Stimulated activated CD4-positive, alpha-beta T cell treated with anti-CD3 and anti-CD28 coated beads, Interleukin-1b, Interleukin-23, amount 100 ng/mL, for 24 hours (primary cell): ENCODE data around the gene FAT1.

ENCODE experiments used
- DNase-seq, 4 experiments: peaks; one replicate each; pipeline ENCODE4 v3.0.0-alpha.2; 2020; ENCODE audit warnings: low read depth in 4 of 4, low spot score in 1 of 4

Gene FAT1

DNA sequence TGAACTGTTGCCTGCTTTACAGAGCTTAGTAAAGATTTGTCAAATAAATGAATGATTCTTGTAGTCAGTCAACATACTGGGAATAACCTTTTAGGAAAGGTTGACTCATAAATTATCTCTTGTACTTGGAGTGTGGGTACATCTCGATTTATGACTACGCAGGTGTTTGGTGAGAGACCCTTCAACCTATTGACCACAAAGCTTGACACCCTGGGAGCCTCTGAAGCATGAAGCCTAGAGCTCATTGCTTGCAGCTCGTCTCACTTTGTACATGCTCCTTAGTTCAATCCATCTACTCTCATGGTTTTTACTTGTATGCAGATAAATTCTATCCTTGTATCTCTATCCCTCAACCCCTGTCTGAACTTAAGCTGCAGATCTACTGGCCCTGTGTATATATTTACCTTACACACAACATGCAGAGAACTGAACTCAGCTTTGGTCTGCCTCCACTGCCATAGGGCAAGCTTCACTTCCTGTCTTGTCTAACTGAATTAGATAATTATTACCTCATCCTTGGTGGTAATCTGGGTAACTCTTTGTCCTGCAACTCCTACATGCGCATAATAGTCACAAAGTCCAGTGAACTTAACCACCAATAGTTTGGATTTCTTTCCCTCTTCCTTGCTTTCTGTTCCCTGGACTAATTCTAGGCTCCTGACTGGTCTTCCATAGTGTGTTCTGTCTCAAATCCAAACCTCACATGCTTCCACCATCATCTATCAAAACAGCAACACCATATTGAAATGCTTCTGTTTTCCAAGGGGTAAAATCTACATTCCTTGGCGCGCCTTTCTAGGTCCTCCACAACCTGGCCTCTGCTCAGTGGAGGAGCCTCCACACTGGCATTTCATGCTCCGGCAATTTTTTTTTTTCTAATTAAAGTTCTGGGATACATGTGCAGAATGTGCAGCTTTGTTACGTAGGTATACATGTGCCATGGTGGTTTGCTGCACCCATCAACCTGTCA is 32.2 kb upstream of the FAT1 start:
- DNase-seq: no peak

DNA sequence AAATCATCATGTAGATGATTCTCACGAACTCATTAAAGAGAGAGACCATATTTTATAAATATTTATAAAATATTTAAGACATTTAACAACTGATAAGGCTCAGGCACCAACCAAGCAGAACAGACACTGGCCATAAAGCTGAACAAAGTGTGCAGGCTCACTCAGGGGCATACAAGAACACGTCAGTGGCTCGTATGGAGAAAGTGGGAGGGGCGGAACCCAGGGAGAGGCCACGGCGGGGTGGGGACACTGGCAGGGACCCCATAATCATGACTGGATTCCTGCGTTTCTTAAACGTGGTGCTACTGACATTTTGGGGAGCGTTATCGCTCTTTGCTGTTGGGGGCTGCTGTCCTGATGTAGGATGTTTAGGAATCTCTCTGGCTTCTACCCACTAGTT is 31.3 kb upstream of the FAT1 start:
- DNase-seq: no peak

DNA sequence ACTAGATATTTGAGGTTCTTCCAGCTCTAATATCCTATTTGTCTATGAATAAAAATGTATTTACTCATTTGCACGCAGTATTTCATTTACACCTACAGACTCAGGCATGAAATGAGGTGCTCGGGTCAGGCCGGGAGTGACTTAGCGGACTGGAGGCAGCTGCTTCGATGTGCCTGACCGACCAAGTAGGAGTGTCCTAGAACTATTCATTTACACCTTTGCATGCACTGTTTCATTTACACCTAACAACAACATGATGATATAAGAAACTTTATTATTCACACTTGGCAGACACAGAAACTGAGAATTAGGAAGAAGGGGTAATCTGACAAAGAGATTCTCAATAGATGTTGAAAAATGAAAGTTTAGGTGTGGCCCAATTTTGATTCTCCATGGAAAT is 28.7 kb upstream of the FAT1 start:
- DNase-seq: no peak

DNA sequence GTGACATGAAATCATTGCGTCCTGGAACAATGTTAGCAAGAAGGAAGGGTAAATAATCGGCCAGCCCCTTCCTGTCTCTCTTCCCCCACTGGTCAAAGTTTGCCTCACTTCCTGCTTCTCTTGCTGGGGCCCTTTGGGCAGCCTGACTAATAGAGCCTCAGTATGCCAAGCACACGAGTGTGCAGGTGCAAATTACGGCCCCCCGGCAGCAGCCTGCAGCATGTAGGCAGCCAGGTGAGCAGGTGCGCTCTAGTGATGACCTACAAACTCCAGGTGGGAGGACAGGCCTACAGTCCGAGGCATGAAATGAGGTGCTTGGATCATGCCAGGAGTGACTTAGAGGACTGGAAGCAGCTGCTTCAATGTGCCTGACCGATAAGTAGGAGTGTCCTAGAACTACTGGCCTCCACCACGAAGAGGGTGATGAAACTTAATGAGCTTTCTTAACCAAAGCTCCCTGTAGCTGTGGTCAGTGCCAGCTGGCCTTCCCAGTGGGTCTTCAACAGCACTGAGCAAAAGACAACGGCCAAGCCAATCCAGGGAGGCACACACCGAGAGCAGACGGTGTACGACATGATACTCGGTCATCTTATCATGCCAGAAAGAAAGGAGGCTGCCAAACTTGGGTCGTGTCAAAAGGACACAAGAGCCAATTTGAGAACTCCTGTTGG is 26.1 kb upstream of the FAT1 start:
- no peak for DNase-seq

DNA sequence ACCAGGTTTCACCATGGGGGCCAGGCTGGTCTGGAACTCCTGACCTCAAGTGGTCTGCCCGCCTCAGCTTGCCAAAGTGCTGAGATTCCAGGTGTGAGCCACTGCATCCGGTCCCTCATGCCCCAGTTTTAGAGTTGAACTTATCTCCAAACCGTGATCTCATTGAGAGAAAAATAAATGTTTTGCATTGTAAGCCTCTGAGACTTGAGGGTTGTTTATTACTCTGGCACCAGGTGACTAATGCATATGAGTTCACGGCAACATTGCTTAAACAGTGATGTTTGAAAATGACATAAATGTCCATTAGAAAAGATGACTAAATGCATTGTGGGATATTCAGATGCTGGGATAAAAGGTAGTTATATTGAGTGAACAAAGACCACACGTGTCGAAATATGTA is 22.9 kb upstream of the FAT1 start:
- no peak for DNase-seq

DNA sequence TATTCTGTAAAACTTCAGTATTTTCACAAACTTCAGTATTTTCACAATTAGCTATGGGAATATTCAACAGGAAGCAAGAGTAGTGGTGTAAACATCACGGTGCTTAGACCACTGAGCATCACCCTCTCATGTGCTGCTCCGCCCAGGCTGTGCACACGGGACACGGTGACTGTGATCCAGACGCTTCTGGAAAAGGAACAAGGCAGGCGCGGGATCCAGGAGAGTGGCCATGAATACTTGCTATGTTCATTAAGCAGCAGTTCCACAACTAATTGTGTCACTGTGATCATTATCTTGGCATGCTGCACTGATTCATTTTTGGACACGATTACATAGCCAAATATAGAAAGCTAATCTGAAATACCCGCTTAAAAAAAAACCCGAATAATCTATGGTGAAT is 19.6 kb upstream of the FAT1 start:
- DNase-seq: no peak

DNA sequence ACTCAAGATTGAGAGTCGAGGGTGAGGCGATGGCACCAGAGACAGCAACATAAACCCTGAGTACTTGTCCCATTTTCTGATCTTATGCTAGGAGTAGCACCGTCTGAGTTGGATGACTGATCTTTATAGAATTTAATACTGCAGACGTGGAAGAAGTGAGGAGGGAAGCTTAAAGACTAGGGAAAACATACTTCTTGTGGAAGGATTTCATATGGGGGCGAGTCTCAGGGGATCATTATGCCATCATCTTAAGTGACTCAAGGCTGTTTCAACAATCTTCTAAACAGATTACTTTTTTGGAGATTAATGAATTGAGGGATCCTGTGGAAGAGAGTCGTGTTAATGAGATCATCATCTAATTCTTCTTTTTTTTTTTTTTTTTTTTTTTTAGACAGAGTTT is 17.2 kb upstream of the FAT1 start:
- DNase-seq: no peak

DNA sequence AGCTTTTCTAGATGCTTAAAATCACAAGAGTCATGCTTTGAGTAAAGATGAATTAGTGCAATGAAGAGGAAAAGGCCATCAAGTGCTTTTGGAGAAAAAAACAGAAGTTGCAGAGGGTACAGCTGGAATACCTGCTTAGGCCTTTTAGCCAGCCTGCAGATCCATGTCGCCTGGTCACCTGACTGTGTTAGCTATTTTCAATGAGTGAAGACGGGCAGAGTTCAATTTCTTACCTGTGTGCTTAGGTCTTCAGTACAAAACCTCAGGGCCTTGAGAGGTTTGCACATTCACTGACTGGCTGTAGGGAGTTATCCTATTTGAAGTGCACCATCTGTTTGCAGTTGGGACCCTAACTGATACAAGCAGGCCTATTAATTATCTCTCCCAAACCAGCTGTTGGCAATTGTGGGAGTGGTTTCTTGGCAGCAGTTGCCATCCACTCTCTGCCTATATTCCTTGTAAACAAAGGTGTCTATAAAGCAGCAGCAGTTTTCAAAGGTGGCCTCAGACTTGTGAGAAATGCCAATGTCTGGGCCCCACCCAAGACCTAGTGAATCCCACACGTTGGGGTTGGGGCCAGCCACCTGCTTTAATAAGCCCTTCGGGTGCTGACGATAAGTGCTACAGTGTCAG is 16.3 kb upstream of the FAT1 start:
- no peak for DNase-seq

DNA sequence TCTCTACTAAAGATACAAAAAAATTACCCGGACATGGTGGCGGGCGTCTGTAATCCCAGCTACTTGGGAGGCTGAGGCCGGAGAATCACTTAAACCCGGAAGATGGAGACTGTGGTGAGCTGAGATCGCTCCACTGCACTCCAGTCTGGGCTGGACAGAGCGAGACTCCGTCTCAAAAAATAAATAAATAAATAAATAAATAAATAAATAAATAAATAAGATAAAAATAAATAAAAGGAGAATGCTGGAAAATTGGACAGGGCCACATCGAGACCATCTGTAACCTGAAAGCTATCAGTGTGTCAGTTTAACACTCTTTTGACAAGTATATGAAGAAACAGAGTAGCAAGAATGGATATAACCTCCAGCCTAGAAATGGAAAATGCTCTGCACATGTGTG is 15.7 kb upstream of the FAT1 start:
- DNase-seq: no peak

DNA sequence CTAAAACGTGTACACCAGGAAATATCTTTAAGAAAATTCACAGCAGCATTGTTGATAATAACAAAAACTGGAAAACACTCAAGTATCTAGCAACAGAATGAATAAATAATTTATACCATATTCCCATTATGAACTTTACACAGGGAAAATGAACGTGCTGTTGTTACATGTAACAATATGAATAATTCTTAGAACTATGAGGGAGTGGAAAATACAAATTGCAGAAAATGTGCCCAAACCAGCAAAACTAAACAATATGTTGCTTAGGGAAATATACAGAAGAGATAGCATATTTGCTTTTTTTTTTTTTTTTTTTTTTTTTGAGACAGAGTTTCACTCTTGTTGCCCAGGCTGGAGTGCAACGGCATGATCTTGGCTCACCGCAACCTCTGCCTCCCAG is 14.8 kb upstream of the FAT1 start:
- no peak for DNase-seq

DNA sequence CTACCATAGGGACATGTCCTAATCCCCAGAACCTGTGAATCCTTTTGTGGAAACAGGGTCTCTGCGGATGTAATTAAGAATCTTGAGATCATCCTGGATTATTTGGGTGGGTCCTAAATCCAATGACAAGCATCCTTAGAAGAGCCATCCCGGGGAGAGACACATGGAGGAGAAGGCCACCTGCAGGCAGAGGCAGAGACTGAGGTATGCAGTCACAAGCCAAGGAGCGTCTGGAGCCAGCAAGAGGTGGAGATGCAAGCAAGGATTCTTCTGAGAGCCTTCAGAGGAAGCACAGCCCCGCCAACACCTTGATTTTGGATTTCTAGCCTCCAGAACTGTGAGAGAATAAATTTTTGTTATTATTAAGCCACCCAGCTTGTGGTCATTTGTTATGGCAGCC is 13.8 kb upstream of the FAT1 start:
- no peak for DNase-seq

DNA sequence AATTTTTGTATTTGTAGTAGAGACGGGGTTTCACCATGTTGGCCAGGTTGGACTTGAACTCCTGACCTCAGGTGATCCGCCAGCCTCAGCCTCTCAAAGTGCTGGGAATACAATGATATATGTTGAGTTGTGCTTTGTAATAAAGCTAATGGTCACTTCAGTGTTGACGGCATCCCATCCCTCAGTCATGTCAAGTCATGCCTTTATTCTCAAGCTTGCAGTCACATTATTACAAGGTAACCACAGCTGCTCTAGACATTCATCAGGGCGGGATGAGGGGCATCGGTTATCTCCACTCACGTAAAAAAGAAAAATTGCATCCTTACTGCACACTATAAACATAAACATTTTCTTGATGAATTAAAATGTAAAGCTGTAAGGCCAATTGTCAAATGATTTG is 12.8 kb upstream of the FAT1 start:
- no peak for DNase-seq

DNA sequence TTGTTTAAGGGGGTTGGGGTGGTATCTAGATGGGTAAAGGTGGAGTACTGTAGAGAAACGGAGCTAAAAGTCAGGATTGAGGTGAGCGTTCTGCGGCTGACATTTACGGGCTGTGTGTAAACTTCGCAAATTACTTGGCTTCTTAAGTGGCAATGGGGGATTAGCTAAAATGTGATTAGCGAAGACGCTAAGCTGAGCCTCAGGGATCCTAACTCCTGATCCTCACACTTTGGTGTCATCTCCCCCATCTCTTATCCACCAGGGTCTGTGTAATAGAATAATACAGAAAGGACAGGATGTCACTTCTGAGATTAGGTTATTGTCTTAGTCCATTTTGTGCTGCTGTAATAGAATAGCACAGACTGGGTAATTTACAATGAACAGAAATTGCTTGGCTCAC is 10.6 kb upstream of the FAT1 start:
- no peak for DNase-seq

DNA sequence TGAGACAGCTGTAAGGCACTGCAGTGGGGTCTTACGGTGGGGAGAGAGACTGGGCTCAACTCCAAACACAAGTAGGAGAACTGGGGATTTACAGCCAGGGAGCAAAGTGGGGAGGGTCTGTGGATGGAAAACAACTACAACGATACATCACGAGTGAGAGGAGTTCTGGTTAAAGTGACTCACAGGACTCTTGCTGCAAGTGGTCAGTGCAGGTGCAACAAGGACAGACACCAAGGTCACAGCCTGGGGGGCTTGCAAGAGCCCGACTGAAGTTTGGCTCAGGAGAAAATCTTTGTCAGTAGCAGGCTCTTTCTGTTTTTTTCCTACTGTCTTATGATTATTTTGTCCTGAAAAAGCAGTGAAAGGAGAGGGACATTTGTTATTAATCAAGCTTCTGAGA is 10.1 kb upstream of the FAT1 start:
- no peak for DNase-seq

DNA sequence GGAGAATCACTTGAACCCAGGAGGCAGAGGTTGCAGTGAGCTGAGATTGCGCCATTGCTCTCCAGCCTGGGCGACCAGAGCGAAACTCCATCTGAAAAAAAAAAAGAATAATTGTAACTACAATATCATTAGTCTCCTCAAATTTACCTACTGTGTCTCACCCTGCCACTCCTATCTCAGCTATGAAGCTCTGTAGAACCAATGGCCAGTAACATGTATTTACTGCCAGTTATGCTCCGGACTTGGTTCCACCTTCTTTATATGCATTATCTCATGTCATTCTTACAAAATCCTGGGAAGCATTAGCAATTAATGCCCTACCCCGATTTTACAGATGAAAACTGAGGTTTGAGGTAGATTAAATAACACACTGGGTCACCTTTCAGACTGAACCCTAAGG is 7.0 kb upstream of the FAT1 start:
- no peak for DNase-seq

DNA sequence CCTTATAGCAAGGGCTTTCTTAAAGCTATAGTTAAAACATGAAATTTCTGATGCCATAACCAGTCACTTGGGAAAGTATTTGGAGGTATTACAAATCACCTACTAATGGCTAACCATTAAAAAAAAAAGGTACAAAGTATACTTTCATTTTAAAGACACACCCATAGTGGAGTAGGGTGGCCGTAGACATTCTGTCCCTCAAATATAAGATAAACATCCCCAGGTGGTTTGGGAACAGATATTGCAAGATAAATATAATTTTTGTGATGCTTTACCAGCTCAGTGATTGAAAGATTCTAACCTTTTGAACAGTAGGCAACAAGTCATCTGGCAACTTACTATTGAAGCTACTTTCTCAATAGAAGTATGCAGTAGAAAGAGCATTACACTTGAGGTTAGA is 6.2 kb upstream of the FAT1 start:
- DNase-seq: no peak

DNA sequence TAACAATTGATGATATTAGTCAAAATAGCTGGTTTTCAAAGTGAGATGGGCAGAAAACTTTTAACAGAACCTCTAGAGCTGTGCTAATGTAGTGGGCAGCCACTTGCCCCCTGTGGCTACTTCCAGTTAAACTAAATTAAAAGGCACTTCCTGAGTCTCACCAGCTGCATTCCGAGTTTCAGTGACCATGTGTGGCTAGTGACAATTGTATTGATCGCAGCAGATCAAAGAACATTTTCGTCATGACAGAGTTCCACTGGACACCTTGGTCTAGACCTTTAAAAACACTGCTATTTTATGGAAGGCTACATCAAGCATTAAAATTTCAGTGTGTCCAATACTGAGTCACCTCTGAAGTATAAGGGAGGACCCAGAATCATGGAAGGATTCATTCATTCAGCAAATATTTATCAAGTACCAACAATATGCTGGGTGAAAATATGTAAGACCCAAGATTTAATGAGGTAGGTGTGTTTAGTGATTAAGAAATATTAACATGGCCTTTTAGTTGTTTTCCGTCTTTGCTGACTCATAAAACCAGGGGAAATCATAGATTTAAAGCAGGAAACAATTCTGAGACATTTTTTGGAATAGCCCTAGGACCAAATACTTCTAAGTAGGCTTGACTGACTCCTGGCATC is 5.1 kb upstream of the FAT1 start:
- DNase-seq: no peak

DNA sequence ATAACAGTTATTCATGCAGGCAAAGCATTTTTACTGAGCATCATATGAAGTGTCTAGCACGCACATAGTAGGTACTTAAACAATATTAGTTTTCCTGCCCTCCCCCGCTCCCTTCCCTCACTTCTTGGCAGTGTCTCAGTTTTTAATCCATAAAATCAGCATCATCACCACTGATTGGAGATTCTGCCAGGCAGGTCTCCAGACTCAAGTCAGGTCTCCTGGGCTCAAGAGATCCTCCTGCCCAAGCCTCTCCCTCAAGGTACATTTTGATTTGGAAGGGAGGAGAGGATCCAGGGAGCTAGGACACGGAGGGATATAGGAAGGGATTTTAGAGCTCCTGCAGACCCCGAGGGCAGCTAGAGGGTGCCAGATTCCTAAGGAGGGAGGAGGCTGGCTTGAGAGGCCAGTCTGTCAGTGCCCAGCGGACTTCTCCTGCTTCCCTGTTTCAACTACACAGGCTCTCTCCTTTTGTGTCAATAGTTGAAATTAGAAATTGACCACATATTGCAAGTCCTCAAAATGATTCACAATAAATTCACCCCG is 4.4 kb upstream of the FAT1 start:
- DNase-seq: no peak

DNA sequence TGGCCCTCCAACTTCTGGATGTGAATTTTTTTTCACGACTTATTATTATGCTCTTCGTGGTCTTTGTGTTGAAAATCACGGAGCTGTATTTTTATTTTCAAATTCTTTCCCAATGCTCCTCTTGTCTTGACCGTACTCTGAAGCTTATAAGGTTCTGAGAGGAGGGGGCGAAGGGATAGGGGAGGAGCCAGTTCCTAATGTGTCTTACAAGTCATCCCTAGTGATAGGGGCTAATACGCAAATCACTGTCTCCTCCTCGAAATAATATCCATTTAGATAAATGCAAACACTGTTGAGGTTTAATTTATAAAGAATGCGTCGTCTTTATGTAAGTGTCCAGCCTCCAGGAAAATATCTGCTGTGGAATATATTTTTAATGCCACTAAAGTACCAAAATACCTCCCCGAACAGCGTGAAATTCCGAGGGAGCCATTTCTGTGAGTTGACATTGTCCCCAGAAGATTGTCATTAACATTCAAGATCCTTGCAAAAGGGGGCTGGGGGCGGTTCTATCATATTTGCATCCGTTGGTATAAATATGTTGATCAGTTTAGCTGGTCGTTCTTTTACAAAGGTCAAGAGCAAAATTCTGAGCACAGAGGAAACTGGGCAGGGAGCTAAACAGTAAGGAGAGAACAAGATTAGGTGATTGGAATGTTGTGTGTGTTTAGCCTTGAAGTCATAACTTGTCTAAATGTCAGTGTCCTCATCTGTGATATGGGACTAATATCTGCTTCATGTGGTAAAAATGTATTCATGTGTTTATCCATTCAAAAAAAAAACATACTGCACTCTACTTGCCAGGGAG is 3.7 kb upstream of the FAT1 start:
- DNase-seq: no peak

DNA sequence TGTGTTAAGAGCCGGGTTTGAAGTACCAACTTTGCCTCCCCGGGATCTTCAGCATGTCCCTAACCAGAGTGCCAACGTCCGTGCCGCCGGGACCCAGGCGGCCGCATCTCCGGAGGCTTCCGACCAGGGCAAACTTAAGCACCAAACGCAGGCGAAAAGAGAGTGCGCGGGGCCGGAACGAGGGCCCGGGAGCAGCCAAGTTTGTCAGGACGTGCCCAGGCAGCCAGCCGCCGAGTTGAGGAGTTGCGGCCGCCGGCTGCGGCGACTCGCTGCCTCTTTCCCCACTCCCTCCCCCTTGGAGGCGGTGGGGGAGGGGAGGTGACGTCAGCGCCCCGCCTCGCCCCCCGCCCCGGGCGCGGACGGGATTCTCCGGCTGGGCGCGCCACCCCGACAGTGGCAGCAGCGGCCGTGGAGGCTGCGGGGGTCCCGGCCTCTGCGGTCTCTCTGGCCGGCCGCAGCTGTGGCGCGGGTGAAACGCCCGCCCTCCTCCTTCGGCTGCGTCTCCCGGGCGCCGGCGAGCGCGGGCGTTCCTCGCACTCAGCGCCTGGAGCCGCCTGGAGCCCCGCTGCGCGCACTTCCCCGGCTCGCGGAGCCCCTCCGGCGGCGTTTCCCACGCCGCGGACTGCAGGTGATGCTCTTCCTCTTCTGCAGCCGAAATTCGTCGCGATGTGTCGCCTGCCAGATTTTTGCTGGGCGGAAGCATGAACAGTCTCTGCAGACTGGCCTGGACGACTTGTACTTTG is 2.9 kb upstream of the FAT1 start:
- DNase-seq: no peak
